Measurements from ENCODE around the gene DPH7.
"Not testable (repeated sequence)": the region's sequence is repeated elsewhere in the genome, so short reads cannot be mapped to it uniquely, and the experiment has no call there.

DPH7 gene

DNA sequence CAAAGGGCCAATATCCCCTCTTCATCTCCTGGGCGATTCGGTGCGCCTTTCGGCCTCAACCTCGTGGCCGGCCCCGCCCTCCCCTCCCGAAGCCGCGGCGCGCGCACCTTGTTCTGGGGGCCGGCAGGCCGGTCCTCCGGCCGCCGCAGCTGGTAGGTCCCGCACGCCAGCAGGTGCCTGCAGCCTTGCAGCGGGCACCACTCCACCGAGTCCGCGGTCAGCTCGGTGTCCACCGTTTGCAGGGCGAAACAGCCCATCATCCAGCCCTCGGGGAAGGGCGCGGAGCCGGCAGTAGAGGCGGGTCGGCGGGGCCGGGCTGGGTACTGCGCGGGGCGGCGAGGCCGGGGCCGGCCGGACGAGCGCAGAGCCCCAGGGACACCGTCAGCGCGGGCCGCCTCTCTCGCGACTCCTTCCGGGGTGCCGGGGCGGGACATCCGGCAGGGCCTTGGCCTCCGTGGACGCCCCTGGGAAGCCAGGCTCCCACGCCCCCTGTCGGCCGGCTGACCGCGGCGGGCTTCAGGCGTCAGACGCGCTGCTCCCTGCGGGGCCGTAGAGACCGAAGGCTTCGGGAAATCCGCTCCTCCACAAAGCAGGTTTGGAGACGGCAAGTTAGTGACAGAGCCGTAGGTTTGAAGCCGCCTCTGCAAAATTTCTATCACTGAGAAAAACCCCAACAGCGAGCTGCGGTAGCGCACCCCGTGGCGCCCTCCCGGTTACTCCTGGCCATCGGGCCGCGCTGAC lies at the start of gene DPH7:
Gene DPH7, minus strand, starts transcription at position 408 of the 741 bp plus-strand sequence. Its CDS starts 148 bp downstream, at position 260.
- peak; percentile 98 for ATAC-seq
- no peak for TF ChIP-seq ZNF565 (CRISPR knock-in tag; conservative IDR thresholded peaks at IDR 0.05; ENCODE audit: low read depth)
- no peak for TF ChIP-seq RARB (CRISPR knock-in tag; IDR thresholded peaks at IDR 0.05)
- no peak for TF ChIP-seq ESRRG (CRISPR knock-in tag; IDR thresholded peaks at IDR 0.05)
- TF ChIP-seq OSR1 (CRISPR knock-in tag; IDR thresholded peaks at IDR 0.05), result no peak
- TF ChIP-seq CSDC2 (CRISPR knock-in tag; IDR thresholded peaks at IDR 0.05), result no peak
- TF ChIP-seq ZC3H10 (CRISPR knock-in tag; IDR thresholded peaks at IDR 0.05), result no peak

DNA sequence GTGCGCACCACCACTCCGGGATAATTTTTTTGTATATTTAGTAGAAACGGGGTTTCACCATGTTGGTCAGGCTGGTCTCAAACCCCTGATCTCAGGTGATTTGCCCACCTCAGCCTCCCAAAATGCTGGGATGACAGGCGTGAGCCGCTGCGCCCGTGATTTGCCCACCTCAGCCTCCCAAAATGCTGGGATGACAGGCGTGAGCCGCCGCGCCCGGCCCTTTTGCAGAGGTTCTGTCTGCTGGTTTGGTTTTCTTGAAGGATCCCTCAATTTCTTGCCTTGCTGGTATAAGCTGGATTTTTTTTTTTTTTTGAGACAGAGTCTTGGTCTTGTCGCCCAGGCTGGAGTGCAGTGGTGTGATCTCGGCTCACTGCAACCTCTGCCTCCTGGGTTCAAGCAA lies 48.7 kb upstream of the DPH7 start:
- ATAC-seq, result not testable (repeated sequence)

DNA sequence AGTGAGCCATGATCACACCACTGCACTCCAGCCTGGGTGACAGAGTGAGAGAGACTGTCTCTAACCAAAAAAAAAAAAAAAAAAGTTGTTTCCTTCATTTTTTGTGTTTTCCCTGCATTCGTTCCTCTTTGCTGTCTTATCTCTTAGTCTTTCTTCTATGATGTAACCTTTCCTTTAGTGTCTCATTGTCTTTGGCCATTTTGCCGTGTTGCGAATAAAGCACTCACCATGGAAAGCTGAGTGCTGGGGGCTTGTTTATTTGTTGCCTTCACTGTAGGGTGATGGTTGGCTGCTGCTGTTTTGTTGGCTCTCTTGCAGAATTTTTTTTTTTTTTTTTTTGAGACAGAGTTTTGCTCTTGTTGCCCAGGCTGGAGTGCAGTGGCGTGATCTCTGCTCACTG lies 47.7 kb upstream of the DPH7 start:
- TF ChIP-seq, protein P1, sequence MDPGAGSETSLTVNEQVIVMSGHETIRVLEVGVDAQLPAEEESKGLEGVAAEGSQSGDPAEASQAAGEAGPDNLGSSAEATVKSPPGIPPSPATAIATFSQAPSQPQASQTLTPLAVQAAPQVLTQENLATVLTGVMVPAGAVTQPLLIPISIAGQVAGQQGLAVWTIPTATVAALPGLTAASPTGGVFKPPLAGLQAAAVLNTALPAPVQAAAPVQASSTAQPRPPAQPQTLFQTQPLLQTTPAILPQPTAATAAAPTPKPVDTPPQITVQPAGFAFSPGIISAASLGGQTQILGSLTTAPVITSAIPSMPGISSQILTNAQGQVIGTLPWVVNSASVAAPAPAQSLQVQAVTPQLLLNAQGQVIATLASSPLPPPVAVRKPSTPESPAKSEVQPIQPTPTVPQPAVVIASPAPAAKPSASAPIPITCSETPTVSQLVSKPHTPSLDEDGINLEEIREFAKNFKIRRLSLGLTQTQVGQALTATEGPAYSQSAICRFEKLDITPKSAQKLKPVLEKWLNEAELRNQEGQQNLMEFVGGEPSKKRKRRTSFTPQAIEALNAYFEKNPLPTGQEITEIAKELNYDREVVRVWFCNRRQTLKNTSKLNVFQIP (CRISPR knock-in tag; IDR thresholded peaks at IDR 0.05; ENCODE audit: borderline replicate concordance, low read depth), result no peak
- no peak for TF ChIP-seq RARB (CRISPR knock-in tag; IDR thresholded peaks at IDR 0.05)
- no peak for ATAC-seq

DNA sequence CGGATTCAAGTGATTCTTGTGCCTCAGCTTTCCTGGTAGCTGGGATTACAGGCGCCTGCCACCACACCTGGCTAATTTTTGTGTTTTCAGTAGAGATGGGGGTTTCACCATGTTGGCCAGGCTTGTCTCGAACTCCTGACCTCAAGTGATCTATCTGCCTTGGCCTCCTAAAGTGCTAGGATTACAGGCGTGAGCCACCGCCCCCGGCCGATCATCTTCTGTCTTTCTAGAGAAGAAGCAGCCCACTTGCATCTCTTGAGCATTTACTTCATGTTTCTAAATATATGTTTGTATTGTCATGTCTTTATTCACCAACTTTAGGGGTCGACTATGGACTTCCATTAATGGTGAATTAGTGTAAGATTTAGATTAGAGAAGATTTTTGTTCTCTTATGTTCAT lies 43.5 kb upstream of the DPH7 start:
- ATAC-seq, result not testable (repeated sequence)

DNA sequence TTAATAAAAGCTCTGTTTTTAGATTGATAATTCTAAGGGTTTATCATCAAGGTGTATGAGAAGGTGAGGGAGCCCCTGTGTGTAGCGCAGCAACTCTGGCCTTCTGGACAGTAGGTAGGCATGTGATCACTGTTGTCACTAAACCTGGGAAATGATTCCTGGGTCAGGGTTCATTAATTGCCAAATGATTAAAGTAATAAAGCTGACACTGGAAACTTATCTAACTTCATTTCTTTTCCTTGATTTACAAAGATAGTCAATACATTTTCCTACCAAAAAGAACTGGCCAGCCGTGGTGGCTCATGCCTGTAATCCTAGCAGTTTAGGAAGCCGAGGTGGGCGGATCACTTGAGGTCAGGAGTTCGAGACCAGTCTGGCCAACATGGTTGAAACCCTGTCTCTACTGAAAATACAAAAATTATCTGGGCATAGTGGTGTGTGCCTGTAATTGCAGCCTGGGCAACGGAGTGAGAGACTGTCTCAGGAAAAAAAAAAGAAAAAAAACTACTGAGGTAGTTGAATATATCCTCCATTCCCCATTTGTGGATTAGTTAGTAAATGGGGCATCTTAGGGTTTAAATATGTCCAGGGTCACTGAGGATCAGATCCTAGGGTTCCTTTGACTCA lies 42.5 kb upstream of the DPH7 start:
- no peak for TF ChIP-seq CSDC2 (CRISPR knock-in tag; IDR thresholded peaks at IDR 0.05)
- peak; percentile 42 for ATAC-seq

DNA sequence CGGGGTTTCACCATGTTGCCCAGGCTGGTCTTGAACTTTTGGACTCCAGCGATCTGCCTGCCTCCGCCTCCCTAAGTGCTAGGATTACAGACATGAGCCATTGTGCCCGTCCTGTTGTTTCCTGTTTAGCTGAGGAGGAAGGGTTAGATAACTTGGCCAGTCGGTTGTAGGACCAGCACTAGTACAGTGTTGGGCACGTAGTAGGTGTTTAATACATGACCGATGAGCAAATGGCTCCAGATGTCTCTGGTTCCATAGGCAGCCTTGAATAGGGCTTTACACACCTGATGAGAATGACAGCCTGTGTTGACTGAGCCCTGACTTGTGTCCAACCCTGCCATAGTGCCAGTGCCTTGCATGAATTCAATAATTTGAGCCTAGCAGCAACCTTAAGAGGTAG lies 41.9 kb upstream of the DPH7 start:
- TF ChIP-seq, protein P1 (CRISPR knock-in tag; IDR thresholded peaks at IDR 0.05; ENCODE audit: borderline replicate concordance, low read depth), result no peak
- TF ChIP-seq, protein P2, sequence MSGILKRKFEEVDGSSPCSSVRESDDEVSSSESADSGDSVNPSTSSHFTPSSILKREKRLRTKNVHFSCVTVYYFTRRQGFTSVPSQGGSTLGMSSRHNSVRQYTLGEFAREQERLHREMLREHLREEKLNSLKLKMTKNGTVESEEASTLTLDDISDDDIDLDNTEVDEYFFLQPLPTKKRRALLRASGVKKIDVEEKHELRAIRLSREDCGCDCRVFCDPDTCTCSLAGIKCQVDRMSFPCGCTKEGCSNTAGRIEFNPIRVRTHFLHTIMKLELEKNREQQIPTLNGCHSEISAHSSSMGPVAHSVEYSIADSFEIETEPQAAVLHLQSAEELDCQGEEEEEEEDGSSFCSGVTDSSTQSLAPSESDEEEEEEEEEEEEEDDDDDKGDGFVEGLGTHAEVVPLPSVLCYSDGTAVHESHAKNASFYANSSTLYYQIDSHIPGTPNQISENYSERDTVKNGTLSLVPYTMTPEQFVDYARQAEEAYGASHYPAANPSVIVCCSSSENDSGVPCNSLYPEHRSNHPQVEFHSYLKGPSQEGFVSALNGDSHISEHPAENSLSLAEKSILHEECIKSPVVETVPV (CRISPR knock-in tag; IDR thresholded peaks at IDR 0.05), result no peak
- TF ChIP-seq ZC3H10 (CRISPR knock-in tag; IDR thresholded peaks at IDR 0.05), result no peak
- no peak for TF ChIP-seq ZNF8 (CRISPR knock-in tag; IDR thresholded peaks at IDR 0.05)
- TF ChIP-seq, protein P3, sequence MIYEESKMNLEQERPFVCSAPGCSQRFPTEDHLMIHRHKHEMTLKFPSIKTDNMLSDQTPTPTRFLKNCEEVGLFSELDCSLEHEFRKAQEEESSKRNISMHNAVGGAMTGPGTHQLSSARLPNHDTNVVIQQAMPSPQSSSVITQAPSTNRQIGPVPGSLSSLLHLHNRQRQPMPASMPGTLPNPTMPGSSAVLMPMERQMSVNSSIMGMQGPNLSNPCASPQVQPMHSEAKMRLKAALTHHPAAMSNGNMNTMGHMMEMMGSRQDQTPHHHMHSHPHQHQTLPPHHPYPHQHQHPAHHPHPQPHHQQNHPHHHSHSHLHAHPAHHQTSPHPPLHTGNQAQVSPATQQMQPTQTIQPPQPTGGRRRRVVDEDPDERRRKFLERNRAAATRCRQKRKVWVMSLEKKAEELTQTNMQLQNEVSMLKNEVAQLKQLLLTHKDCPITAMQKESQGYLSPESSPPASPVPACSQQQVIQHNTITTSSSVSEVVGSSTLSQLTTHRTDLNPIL (CRISPR knock-in tag; IDR thresholded peaks at IDR 0.05; ENCODE audit: low read depth), result no peak
- no peak for TF ChIP-seq PPARA (CRISPR knock-in tag; IDR thresholded peaks at IDR 0.05; ENCODE audit: borderline replicate concordance)
- no peak for TF ChIP-seq ZNF565 (CRISPR knock-in tag; conservative IDR thresholded peaks at IDR 0.05; ENCODE audit: low read depth)
- no peak for TF ChIP-seq BACH2 (CRISPR knock-in tag; IDR thresholded peaks at IDR 0.05; ENCODE audit: borderline replicate concordance)
- TF ChIP-seq OSR1 (CRISPR knock-in tag; IDR thresholded peaks at IDR 0.05), result no peak
- TF ChIP-seq ESRRG (CRISPR knock-in tag; IDR thresholded peaks at IDR 0.05), result no peak
- TF ChIP-seq CSDC2 (CRISPR knock-in tag; IDR thresholded peaks at IDR 0.05), result no peak
- TF ChIP-seq, protein P4, sequence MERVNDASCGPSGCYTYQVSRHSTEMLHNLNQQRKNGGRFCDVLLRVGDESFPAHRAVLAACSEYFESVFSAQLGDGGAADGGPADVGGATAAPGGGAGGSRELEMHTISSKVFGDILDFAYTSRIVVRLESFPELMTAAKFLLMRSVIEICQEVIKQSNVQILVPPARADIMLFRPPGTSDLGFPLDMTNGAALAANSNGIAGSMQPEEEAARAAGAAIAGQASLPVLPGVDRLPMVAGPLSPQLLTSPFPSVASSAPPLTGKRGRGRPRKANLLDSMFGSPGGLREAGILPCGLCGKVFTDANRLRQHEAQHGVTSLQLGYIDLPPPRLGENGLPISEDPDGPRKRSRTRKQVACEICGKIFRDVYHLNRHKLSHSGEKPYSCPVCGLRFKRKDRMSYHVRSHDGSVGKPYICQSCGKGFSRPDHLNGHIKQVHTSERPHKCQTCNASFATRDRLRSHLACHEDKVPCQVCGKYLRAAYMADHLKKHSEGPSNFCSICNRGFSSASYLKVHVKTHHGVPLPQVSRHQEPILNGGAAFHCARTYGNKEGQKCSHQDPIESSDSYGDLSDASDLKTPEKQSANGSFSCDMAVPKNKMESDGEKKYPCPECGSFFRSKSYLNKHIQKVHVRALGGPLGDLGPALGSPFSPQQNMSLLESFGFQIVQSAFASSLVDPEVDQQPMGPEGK (CRISPR knock-in tag; IDR thresholded peaks at IDR 0.05; ENCODE audit: borderline replicate concordance), result no peak
- TF ChIP-seq, protein P5, sequence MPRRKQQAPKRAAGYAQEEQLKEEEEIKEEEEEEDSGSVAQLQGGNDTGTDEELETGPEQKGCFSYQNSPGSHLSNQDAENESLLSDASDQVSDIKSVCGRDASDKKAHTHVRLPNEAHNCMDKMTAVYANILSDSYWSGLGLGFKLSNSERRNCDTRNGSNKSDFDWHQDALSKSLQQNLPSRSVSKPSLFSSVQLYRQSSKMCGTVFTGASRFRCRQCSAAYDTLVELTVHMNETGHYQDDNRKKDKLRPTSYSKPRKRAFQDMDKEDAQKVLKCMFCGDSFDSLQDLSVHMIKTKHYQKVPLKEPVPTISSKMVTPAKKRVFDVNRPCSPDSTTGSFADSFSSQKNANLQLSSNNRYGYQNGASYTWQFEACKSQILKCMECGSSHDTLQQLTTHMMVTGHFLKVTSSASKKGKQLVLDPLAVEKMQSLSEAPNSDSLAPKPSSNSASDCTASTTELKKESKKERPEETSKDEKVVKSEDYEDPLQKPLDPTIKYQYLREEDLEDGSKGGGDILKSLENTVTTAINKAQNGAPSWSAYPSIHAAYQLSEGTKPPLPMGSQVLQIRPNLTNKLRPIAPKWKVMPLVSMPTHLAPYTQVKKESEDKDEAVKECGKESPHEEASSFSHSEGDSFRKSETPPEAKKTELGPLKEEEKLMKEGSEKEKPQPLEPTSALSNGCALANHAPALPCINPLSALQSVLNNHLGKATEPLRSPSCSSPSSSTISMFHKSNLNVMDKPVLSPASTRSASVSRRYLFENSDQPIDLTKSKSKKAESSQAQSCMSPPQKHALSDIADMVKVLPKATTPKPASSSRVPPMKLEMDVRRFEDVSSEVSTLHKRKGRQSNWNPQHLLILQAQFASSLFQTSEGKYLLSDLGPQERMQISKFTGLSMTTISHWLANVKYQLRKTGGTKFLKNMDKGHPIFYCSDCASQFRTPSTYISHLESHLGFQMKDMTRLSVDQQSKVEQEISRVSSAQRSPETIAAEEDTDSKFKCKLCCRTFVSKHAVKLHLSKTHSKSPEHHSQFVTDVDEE (CRISPR knock-in tag; IDR thresholded peaks at IDR 0.05), result no peak
- no peak for TF ChIP-seq ZFP3 (CRISPR knock-in tag; IDR thresholded peaks at IDR 0.05)
- no peak for TF ChIP-seq ISL1 (CRISPR knock-in tag; IDR thresholded peaks at IDR 0.05)
- no peak for TF ChIP-seq SNAI2 (CRISPR knock-in tag; IDR thresholded peaks at IDR 0.05)
- no peak for TF ChIP-seq GLIS3 (CRISPR knock-in tag; IDR thresholded peaks at IDR 0.05)
- no peak for TF ChIP-seq TCF4 (CRISPR knock-in tag; IDR thresholded peaks at IDR 0.05; ENCODE audit: borderline replicate concordance)
- no peak for TF ChIP-seq ARNTL (CRISPR knock-in tag; IDR thresholded peaks at IDR 0.05; ENCODE audit: borderline replicate concordance, low read depth)
- ATAC-seq, result no peak
